ENCODE data around the gene STIM1.

Gene STIM1

GRCh38 chr11:3861683-3862082 lies 6.2 kb downstream of the STIM1 start:
- H3K9me2 ChIP-seq (replicated peaks; ENCODE audit: insufficient read depth, low read length) = no peaks in the 10 kb centered on the region
- H3K27ac ChIP-seq (ENCODE audit: low read depth, low read length) = no peak overlapping the region
- H3K79me2 ChIP-seq (ENCODE audit: insufficient read depth, low read length) = peaks cover 45% of the 10 kb centered on the region
- H4K20me1 ChIP-seq (ENCODE audit: low read depth, low read length) = no peaks in the 10 kb centered on the region; the same call in 1 of the 2 replicates
- no peak overlapping the region for H3K4me2 ChIP-seq (ENCODE audit: low read depth, low read length, poor library complexity, severe bottlenecking)
- no peaks in the 10 kb centered on the region for H3K9me3 ChIP-seq (ENCODE audit: insufficient read depth, low read length)
- TF ChIP-seq EZH2phosphoT487 (conservative IDR thresholded peaks at IDR 0.05; ENCODE audit: low read length) (no peak), CTCF (IDR thresholded peaks at IDR 0.05; ENCODE audit: insufficient read depth, low read length, poor library complexity, severe bottlenecking) (no peak)
- no peaks in the 10 kb centered on the region for H3K27me3 ChIP-seq (ENCODE audit: low read length)
- H3K9ac ChIP-seq (ENCODE audit: low read length) = no peak overlapping the region
- H3F3A ChIP-seq (ENCODE audit: insufficient read depth) = no peaks in the 10 kb centered on the region
- H2AFZ ChIP-seq (ENCODE audit: low read depth, low read length, severe bottlenecking) = no peak overlapping the region
- no peaks in the 10 kb centered on the region for H3K36me3 ChIP-seq (ENCODE audit: low read length)
- no peak overlapping the region for H3K4me3 ChIP-seq (ENCODE audit: insufficient read depth, low read length, poor library complexity, severe bottlenecking)

DNA sequence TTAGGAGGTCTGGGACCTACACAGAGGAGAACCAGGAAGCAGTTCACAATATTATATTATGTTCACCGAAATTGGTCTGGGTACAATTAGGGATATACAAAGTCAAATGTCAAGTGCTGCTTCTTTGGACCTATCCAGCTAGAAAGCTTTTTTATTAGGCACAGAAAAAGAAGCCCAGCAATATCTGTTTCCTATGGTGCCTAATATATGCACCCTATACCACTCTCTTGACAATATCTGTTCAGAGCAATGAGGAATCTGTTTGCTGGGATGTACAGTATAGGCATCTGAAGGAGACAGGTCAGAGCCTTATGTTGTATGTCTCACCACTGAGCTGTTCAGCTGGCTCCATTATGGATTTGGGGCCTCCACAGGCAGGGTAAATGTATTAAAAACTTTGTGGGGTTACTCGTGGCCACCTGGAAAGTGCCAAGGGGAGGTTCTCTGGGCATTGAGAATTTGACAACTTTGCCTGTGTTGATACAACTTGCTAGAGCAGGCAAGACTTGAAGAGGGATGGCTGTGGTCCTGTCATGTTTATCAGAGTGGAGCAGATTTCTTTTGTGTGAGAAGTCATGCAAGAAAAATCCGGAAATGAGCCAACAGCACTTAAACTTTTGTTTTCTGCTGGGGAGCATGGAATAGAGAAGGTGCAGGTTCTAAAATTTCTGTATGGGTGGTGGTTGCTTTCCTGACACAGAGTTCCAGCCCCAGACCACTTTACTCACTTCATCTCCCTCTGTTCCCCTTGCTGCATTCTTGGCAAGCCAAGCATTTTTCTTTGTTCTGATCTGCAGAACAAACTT lies 10.1 kb downstream of the STIM1 start:
- H3K79me2 ChIP-seq (ENCODE audit: insufficient read depth, low read length) = peaks cover 25% of the 10 kb centered on the region; the same call in 1 of the 2 replicates
- no peaks in the 10 kb centered on the region for H3K27me3 ChIP-seq (ENCODE audit: low read length)
- TF ChIP-seq CTCF (IDR thresholded peaks at IDR 0.05; ENCODE audit: insufficient read depth, low read length, poor library complexity, severe bottlenecking) (no peak), EZH2phosphoT487 (conservative IDR thresholded peaks at IDR 0.05; ENCODE audit: low read length) (no peak)
- no peaks in the 10 kb centered on the region for H4K20me1 ChIP-seq (ENCODE audit: low read depth, low read length)
- no peaks in the 10 kb centered on the region for H3K9me2 ChIP-seq (replicated peaks; ENCODE audit: insufficient read depth, low read length)
- no peak overlapping the region for H2AFZ ChIP-seq (ENCODE audit: low read depth, low read length, severe bottlenecking)
- no peaks in the 10 kb centered on the region for H3K9me3 ChIP-seq (ENCODE audit: insufficient read depth, low read length)
- H3K4me2 ChIP-seq (ENCODE audit: low read depth, low read length, poor library complexity, severe bottlenecking) = peak overlapping the region; percentile 20
- no peak overlapping the region for H3K4me3 ChIP-seq (ENCODE audit: insufficient read depth, low read length, poor library complexity, severe bottlenecking)
- H3K27ac ChIP-seq (ENCODE audit: low read depth, low read length) = no peak overlapping the region
- H3K9ac ChIP-seq (ENCODE audit: low read length) = no peak overlapping the region
- H3K36me3 ChIP-seq (ENCODE audit: low read length) = no peaks in the 10 kb centered on the region
- no peaks in the 10 kb centered on the region for H3F3A ChIP-seq (ENCODE audit: insufficient read depth)

DNA sequence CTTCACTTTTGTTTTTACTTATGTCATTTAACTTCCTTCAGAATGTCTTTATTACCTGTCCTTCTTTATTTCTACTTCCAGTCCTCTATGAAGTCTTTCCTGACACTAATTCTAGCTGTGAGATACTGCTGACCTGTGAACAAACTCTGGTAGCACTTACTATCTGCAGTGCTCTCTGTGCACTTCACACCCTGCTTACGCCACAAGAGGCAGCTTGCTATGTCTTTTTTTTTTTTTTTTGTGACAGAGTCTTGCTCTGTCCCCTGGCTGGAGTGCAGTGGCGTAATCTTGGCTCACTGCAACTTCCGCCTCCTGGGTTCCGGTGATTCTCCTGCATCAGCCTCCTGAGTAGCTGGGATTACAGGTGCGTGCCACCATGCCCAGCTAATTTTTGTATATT lies 10.7 kb downstream of the STIM1 start:
- Histone ChIP-seq H3K79me2 (ENCODE audit: insufficient read depth, low read length) (peaks cover 21% of the 10 kb centered on the region; the same call in 1 of the 2 replicates), H3K9me2 (replicated peaks; ENCODE audit: insufficient read depth, low read length) (no peaks in the 10 kb centered on the region), H3K4me3 (ENCODE audit: insufficient read depth, low read length, poor library complexity, severe bottlenecking) (no peak overlapping the region), H3K27ac (ENCODE audit: low read depth, low read length) (no peak overlapping the region), H3K4me2 (ENCODE audit: low read depth, low read length, poor library complexity, severe bottlenecking) (peak overlapping the region; percentile 20), H3K36me3 (ENCODE audit: low read length) (no peaks in the 10 kb centered on the region), H3F3A (ENCODE audit: insufficient read depth) (no peaks in the 10 kb centered on the region), H3K9me3 (ENCODE audit: insufficient read depth, low read length) (no peaks in the 10 kb centered on the region), H4K20me1 (ENCODE audit: low read depth, low read length) (no peaks in the 10 kb centered on the region), H2AFZ (ENCODE audit: low read depth, low read length, severe bottlenecking) (no peak overlapping the region), H3K9ac (ENCODE audit: low read length) (no peak overlapping the region), H3K27me3 (ENCODE audit: low read length) (no peaks in the 10 kb centered on the region)
- TF ChIP-seq EZH2phosphoT487 (conservative IDR thresholded peaks at IDR 0.05; ENCODE audit: low read length) (no peak), CTCF (IDR thresholded peaks at IDR 0.05; ENCODE audit: insufficient read depth, low read length, poor library complexity, severe bottlenecking) (no peak)

Data from SU-DHL-6 (cell line).